DMS153 (cell line): ENCODE data around the gene NPIPA5.
"Not testable (repeated sequence)": the region's sequence is repeated elsewhere in the genome, so short reads cannot be mapped to it uniquely, and the experiment has no call there.

Source experiments
- DNase-seq: peaks from one replicate; lab custom pipeline; 2025; lab: John Stamatoyannopoulos, UW

NPIPA5 gene

GRCh38 chr16:15389916-15390315 lies 11.8 kb upstream of the NPIPA5 start:
- DNase-seq: not testable (repeated sequence)

- not testable (repeated sequence) for DNase-seq
Measured at GRCh38 chr16:15388060-15388459, 10.0 kb upstream of the NPIPA5 start.

- not testable (repeated sequence) for DNase-seq
Measured at GRCh38 chr16:15382810-15383209, 4.7 kb upstream of the NPIPA5 start.

- not testable (repeated sequence) for DNase-seq
Measured at GRCh38 chr16:15357495-15357894, 20.6 kb downstream of the NPIPA5 start.

GRCh38 chr16:15354846-15355245 lies 23.2 kb downstream of the NPIPA5 start:
- not testable (repeated sequence) for DNase-seq

GRCh38 chr16:15352852-15353251 lies 25.2 kb downstream of the NPIPA5 start:
- DNase-seq: not testable (repeated sequence)

- DNase-seq: not testable (repeated sequence)
Measured at GRCh38 chr16:15351745-15352144, 26.3 kb downstream of the NPIPA5 start.

- not testable (repeated sequence) for DNase-seq
Measured at GRCh38 chr16:15351251-15351650, 26.8 kb downstream of the NPIPA5 start.

- DNase-seq: not testable (repeated sequence)
Measured at GRCh38 chr16:15348721-15349120, 29.4 kb downstream of the NPIPA5 start.

- not testable (repeated sequence) for DNase-seq
Measured at GRCh38 chr16:15342337-15342736, 35.8 kb downstream of the NPIPA5 start.

- not testable (repeated sequence) for DNase-seq
Measured at GRCh38 chr16:15338986-15339385, 39.1 kb downstream of the NPIPA5 start.

- DNase-seq: not testable (repeated sequence)
Measured at GRCh38 chr16:15337974-15338605, 40.0 kb downstream of the NPIPA5 start.

GRCh38 chr16:15335609-15336008 lies 42.5 kb downstream of the NPIPA5 start:
- DNase-seq: not testable (repeated sequence)

GRCh38 chr16:15333969-15334368 lies 44.1 kb downstream of the NPIPA5 start:
- not testable (repeated sequence) for DNase-seq

- not testable (repeated sequence) for DNase-seq
Measured at GRCh38 chr16:15330978-15331377, 47.1 kb downstream of the NPIPA5 start.

GRCh38 chr16:15324954-15325353 lies 53.1 kb downstream of the NPIPA5 start:
- DNase-seq: not testable (repeated sequence)

- DNase-seq: not testable (repeated sequence)
Measured at GRCh38 chr16:15323373-15323772, 54.7 kb downstream of the NPIPA5 start.

GRCh38 chr16:15321221-15321620 lies 56.9 kb downstream of the NPIPA5 start:
- DNase-seq: not testable (repeated sequence)

GRCh38 chr16:15314562-15314961 lies 63.5 kb downstream of the NPIPA5 start:
- not testable (repeated sequence) for DNase-seq
